GM18499 (cell line): ENCODE results near the gene PZP.
"Not testable (repeated sequence)": the region's sequence is repeated elsewhere in the genome, so short reads cannot be mapped to it uniquely, and the experiment has no call there.

Experiments used
- ATAC-seq: cut with Tn5 transposase; IDR thresholded peaks from one replicate; pipeline ENCODE4 v1.9.1; 2021; ENCODE audit warnings: moderate number of reproducible peaks; ENCODE audit not compliant: insufficient read depth, unreplicated experiment

PZP gene

GRCh38 chr12:9208229-9208628 lies at the start of gene PZP:
Gene PZP, minus strand, starts transcription at chr12:9208395. Its CDS starts 54 bp downstream, at chr12:9208341.
- no peak for ATAC-seq

- ATAC-seq, result no peak
Measured at GRCh38 chr12:9256758-9257405, 48.7 kb upstream of the PZP start.

DNA sequence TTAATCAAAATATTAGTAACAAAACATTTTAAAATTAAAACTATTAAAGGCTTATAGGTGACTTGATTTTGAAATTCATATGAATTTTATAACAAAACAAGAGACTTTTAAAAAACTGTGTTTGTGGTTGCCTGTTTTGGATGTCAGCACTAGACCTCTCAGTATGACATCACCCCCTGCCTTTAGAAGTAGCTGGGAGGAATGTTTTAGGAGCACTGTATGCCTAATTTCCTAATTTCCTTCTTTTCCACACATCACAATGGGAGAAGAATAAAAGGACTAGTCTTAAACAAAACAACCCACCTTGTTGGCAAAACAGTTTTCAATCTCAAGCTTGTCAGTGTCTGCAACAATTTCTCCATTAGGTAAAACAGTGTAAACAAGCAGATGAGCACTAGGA lies 48.1 kb upstream of the PZP start:
- no peak for ATAC-seq

- ATAC-seq, result no peak
Measured at GRCh38 chr12:9255837-9256236, 47.6 kb upstream of the PZP start.

DNA sequence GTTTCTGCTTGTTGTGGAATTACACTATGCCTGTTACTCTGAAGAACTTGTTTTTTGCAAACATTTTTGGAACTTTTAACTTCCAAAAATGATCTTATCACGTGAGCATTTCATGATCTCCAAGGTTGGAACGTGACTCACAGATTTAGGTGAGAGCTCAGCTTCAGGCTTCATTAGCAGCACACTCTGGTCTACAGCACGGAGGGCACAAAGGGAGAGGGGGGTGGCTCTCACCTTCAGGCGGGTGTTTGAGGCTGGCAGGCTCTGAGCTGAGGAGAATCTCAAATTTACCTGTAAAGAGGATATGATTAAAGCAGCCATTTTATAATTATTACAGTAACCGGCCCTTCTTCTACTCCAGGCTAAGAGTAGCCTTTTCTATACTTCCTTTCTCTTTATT lies 45.3 kb upstream of the PZP start:
- no peak for ATAC-seq

- not testable (repeated sequence) for ATAC-seq
Measured at GRCh38 chr12:9252791-9253190, 44.6 kb upstream of the PZP start.

DNA sequence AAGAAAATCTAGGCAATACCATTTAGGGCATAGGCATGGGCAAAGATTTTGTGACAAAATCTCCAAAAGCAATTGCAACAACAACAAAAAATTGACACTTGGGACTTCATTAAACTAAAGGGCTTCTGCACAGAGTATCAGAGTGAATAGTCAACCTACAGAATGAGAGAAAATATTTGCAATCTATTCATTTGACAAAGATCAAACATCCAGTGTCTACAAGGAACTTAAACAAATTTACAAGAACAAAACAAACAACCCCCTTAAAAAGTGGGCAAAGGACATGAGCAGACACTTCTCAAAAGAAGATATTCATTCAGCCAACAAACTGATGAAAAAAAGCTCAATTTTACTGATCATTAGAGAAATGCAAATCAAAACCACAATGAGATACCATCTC lies 44.1 kb upstream of the PZP start:
- ATAC-seq, result no peak

GRCh38 chr12:9248435-9248834 lies 40.2 kb upstream of the PZP start:
- ATAC-seq, result no peak

DNA sequence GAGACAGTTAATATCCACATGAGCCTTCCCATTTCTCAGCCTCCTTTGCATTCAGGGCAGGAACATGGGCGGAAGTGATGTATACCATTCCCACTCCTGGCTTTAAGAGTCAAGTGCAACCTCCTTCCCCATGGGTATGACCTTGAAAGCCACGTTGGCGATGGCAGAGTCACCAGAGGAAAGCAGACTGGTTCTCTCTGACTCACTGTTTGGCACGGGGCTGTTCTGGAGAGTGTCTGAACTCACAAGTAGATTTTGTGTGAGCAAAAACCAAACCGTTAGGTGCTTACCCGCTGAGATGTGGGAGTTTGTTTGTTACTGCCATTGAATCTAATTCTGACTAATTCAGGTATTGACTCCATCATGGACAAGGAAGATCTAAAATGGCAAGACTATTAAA lies 36.7 kb upstream of the PZP start:
- no peak for ATAC-seq

GRCh38 chr12:9243999-9244649 lies 35.9 kb upstream of the PZP start:
- no peak for ATAC-seq

GRCh38 chr12:9241301-9241700 lies 33.1 kb upstream of the PZP start:
- no peak for ATAC-seq

- no peak for ATAC-seq
Measured at GRCh38 chr12:9240776-9241175, 32.6 kb upstream of the PZP start.

DNA sequence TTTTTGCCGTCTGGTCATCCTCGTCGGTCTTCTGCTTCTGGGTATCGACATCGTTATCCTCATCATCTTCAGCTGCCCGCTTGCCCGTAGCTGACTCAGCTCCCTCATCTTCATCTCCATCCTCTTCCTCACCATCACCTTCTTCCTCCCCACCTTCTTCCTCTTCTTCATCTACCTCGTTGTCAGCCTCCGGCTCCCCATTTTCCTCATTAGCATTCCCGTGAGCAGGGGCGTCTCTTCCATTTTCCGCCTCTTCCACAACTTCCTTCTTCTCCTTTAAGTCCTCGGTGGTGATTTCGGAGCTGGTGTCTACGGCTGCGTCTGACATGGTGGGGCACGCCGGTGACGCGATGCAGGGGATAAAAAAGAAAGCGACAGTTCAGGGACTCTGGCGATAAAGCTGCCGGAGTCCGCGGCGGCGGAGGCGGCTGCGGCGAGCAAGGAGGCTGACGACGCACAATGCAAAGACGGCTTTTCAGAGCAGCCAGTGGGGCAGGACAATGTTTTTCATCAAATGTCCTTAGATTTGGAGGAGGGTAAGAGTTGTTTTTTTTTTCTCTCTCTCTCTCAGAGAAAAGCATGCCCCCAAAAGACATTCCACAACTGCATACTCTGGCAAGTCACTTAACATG lies 31.9 kb upstream of the PZP start:
- not testable (repeated sequence) for ATAC-seq

DNA sequence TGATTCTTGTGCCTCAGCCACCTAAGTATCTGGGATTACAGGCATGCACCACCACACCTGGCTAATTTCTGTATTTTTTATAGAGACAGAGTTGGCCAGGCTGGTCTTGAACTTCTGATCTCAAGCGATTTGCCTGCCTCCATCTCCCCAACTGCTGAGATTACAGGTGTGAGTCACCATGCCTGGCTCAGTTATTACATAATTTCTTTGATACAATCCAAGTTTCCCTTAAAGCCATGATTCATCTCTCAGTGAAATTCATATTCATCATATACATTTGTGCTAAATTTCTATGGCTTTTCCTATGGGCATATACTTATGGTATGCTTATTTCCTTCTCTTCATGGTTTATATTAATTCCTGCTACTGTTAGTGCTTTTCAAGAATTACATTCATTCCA lies 29.1 kb upstream of the PZP start:
- no peak for ATAC-seq

DNA sequence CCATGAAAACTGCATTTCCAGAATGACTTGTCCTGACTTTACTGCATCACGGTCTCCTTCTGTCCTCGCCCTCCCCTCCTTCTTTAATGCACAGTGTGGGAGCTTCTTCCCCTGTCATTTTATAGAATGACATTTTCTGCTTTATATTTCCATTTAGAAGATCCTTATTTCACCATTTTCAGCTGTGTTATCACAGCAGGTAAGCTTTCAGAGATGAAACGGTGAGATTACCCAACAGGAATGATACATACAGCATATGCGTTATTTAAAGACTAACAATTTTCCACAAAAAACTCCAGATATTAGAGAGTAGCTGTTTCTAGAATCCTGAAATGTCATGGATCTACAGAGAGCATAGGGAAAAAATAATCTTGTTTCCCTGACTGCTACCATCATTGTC lies 27.3 kb upstream of the PZP start:
- ATAC-seq, result no peak

- no peak for ATAC-seq
Measured at GRCh38 chr12:9227950-9228349, 19.8 kb upstream of the PZP start.

- no peak for ATAC-seq
Measured at GRCh38 chr12:9223830-9224229, 15.6 kb upstream of the PZP start.

DNA sequence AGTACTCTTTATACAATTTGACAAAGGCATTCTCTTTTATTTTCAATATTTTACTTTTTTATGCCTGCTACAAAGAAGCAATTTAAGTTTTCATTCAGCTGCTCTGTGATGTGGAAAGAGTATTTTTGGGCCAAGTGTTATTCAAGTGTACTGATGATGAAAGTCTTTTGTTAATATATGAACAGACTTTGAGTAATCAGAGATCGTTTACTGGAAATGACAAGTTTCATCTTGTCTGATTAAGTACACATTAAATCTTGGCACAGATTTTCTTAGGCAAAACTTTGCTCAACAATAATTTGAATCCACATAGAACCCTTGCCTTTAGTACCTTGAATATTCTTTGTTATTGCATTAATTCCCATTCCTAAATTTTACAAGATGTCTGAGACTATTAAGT lies 13.3 kb upstream of the PZP start:
- ATAC-seq, result no peak

DNA sequence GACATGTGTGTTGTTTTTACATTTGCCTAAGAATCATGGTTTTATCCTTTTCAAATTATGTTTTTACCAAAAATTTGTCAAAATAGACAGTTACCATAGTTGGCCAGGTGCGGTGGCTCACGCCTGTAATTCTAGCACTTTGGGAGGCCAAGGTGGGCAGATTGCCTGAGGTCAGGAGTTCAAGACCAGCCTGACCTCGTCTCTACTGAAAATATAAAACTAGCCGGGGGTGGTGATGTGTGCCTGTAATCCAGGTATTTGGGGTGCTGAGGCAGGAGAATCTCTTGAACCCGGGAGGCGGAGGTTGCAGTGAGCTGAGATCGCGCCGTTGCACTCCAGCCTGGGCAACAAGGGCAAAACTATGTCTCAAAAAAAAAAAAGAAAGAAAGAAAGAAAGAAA lies 12.8 kb upstream of the PZP start:
- ATAC-seq, result not testable (repeated sequence)

DNA sequence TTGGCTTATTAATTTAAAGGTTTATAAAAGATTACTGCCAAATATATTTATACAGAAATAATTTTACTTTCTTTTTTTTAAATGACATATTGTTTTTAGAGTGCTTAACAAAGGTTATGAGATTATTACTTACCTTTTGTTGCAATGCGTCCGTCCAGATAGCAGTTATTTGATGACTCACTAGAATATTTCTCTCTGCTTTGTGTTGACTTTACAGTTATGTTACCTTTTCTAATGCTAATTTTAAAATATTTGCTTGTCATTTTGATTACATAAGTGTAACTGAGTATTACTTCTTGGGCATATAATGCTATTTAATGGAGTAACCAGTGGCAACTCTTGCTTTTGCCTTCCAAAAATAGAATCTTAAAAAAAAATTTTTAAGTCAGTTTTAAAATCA lies 6.3 kb upstream of the PZP start:
- ATAC-seq, result no peak

- no peak for ATAC-seq
Measured at GRCh38 chr12:9211687-9212086, 3.5 kb upstream of the PZP start.

DNA sequence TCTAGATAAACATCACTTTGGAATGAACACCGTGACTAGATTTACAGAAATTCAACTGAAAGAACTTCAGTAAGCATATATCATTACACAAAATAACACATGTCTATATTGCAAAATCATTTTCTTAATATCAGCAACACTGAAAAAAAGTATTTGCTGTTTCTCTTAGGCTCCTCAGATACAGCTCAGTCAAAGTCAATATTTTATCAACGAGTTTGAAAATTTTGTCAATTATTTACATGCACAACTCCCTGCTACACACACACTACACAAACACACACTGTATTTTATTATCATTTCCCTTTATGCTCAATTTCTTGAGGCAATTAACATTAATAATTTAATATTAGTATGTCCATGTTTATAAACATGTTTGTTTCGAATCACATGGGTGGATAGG lies 3.8 kb downstream of the PZP start:
- no peak for ATAC-seq
